ACC112 (cell line): ENCODE results near the gene SLC15A1.

Experiments
- H2AFZ ChIP-seq: fragments of 200-600 bp; sonication (generic); one replicate; pipeline ENCODE4 v1.6.0; 2017; ENCODE audit warnings: antibody characterized with exemption, low read length; ENCODE audit not compliant: unreplicated experiment
- H3K27ac ChIP-seq: fragments of 200-600 bp; sonication (generic); 2 replicates; pipeline ENCODE4 v1.5.1; 2014; ENCODE audit warnings: low read depth, mild to moderate bottlenecking, antibody characterized with exemption, low read length, moderate library complexity
- H3K27me3 ChIP-seq: fragments of 200-600 bp; sonication (generic); 2 replicates; pipeline ENCODE4 v1.6.1; 2014; ENCODE audit warnings: mild to moderate bottlenecking, antibody characterized with exemption, low read length, moderate library complexity, mixed read lengths; ENCODE audit not compliant: insufficient read depth
- H3K36me3 ChIP-seq: fragments of 200-600 bp; sonication (generic); 2 replicates; pipeline ENCODE4 v1.6.1; 2016; ENCODE audit warnings: mild to moderate bottlenecking, antibody characterized with exemption, low read length, moderate library complexity, mixed read lengths; ENCODE audit not compliant: insufficient read depth
- H3K4me1 ChIP-seq: fragments of 200-600 bp; sonication (generic); one replicate; pipeline ENCODE4 v1.6.1; 2016; ENCODE audit warnings: low read length, mixed read lengths; ENCODE audit not compliant: insufficient read depth, unreplicated experiment, control insufficient read depth
- H3K4me3 ChIP-seq: fragments of 200-600 bp; sonication (generic); 2 replicates; pipeline ENCODE4 v1.5.1; 2014; ENCODE audit warnings: mild to moderate bottlenecking, low read depth, low read length
- H3K79me2 ChIP-seq: fragments of 200-600 bp; sonication (generic); one replicate; pipeline ENCODE4 v1.6.0; 2016; ENCODE audit warnings: low read length; ENCODE audit not compliant: control insufficient read depth, unreplicated experiment, insufficient read depth

Gene SLC15A1

DNA sequence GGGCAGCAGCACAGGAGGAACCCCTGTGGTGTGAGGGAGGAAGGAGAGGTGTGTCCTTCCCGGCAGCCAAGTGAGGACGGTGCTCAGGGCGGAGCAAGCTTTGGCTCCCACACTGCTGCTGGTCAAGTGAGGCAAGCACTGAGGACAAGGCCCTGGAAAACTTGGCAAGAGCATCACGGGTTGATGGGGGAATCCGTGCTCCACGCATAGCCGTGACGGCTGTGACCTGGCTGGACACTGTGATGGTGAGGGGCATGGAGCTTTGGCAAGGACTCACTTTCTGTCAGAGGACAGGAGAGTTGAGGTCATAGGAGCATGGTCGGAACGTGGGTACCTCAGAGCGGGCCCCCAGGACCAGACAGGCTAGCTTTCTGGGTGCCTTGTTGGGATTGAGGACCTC, 29.0 kb upstream of the SLC15A1 start:
- Histone ChIP-seq H2AFZ (no peak overlapping the region), H3K79me2 (no peaks in the 10 kb centered on the region), H3K4me3 (no peak overlapping the region), H3K27me3 (no peaks in the 10 kb centered on the region; the same call in none of the 2 replicates), H3K4me1 (peaks cover 7% of the 10 kb centered on the region), H3K27ac (no peak overlapping the region), H3K36me3 (no peaks in the 10 kb centered on the region)

DNA sequence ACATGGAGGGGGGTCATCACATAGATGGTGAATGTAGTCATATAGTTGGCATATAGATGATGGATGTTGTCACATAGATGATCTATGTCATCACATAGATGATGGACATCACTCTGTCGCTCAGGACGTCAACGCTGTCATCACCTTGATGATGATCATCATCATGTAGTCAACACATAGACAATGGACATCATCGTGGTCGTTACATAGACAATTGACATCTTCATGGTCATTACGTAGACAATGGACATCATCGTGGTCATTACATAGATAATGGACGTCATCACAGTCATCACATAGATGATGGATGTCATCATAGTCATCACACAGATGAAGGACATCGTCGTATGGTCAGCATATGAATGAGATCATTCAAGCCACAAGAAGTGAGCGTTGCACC, 28.6 kb upstream of the SLC15A1 start:
- Histone ChIP-seq H3K4me3 (no peak overlapping the region), H3K27ac (no peak overlapping the region), H3K36me3 (no peaks in the 10 kb centered on the region), H2AFZ (no peak overlapping the region), H3K4me1 (peaks cover 9% of the 10 kb centered on the region), H3K79me2 (no peaks in the 10 kb centered on the region), H3K27me3 (no peaks in the 10 kb centered on the region; the same call in none of the 2 replicates)

DNA sequence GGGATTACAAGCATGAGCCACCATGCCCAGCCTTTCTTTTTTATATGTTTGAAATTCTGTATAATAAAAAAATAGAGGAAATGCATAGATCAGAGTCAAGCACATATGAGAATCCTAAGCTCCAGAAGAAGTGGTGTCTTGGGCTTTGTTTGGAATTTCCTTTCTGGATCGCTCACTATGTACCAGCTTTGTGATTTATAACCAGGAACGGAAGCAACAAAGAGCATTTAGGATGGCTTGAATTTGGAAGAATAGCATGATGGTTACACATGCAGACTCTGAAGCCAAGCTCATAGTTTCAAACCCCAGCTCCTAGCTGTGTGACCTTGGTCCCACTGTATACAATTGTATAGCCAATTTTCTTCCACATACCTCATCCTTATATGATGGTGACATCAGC, 28.0 kb upstream of the SLC15A1 start:
- Histone ChIP-seq H2AFZ (no peak overlapping the region), H3K4me3 (no peak overlapping the region), H3K79me2 (no peaks in the 10 kb centered on the region), H3K36me3 (no peaks in the 10 kb centered on the region), H3K27me3 (no peaks in the 10 kb centered on the region; the same call in 1 of the 2 replicates), H3K27ac (no peak overlapping the region), H3K4me1 (peaks cover 12% of the 10 kb centered on the region)

DNA sequence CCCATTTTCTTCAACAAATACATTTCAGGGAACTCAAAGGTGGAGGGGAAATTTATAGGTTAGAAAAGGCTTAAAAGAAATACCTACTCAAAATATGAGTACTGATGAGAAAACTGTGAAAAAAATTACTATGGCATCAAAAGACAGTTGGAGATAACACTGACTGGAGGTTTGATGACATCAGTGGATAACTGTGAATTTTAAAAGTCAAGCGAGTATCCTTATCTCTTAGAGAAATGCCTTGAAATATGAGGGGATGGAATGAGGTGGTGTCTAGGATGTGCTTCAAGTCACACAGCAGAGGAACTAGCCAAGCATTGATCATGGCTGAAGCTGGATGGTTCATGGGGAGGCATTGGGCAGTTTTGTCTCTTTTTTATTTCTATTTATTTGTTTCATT, 27.2 kb upstream of the SLC15A1 start:
- Histone ChIP-seq H3K36me3 (no peaks in the 10 kb centered on the region), H3K27ac (no peak overlapping the region), H3K4me1 (peaks cover 12% of the 10 kb centered on the region), H3K27me3 (no peaks in the 10 kb centered on the region; the same call in 1 of the 2 replicates), H3K79me2 (no peaks in the 10 kb centered on the region), H3K4me3 (no peak overlapping the region), H2AFZ (no peak overlapping the region)

DNA sequence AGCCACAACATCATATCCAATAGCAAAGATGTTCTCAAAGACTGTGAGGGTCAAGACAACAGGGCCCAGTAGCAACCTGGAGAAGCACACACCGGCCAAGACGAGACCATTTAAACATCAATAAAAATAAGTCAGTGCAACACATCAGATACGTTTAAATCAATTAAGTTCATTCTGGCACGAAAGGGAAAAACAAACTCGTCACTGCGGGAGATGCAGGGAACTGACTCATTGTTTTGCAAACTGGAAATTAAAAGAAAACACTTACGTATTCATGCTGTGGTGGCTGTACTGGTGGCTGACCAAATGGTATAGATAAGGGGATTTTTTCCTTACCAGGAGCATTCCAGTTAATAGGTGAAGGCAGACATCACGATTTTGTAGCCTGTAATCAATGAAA, 26.3 kb upstream of the SLC15A1 start:
- Histone ChIP-seq H2AFZ (no peak overlapping the region), H3K4me1 (peaks cover 12% of the 10 kb centered on the region), H3K36me3 (no peaks in the 10 kb centered on the region), H3K27ac (no peak overlapping the region), H3K79me2 (no peaks in the 10 kb centered on the region), H3K27me3 (no peaks in the 10 kb centered on the region; the same call in 1 of the 2 replicates), H3K4me3 (no peak overlapping the region)

DNA sequence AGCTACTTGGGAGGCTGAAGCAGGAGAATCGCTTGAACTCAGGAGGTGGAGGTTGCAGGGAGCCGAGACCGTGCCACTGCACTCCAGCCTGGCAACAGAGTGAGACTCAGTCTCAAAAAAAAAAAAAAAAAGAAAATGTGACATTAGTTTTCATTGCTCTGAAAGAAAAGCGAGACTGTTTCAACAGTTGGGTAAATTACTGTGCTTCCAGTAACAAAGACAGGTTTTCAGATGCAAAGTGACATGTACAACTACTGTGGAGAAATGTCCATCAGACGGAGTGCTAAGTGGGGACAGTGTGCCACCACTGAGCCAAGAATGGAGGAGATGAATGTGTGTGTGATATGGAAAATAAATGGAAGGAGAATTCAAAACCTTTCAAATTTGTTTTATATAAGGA, 24.2 kb upstream of the SLC15A1 start:
- Histone ChIP-seq H3K79me2 (no peaks in the 10 kb centered on the region), H3K36me3 (no peaks in the 10 kb centered on the region), H2AFZ (no peak overlapping the region), H3K4me3 (no peak overlapping the region), H3K4me1 (peaks cover 6% of the 10 kb centered on the region), H3K27me3 (no peaks in the 10 kb centered on the region; the same call in 1 of the 2 replicates), H3K27ac (no peak overlapping the region)

DNA sequence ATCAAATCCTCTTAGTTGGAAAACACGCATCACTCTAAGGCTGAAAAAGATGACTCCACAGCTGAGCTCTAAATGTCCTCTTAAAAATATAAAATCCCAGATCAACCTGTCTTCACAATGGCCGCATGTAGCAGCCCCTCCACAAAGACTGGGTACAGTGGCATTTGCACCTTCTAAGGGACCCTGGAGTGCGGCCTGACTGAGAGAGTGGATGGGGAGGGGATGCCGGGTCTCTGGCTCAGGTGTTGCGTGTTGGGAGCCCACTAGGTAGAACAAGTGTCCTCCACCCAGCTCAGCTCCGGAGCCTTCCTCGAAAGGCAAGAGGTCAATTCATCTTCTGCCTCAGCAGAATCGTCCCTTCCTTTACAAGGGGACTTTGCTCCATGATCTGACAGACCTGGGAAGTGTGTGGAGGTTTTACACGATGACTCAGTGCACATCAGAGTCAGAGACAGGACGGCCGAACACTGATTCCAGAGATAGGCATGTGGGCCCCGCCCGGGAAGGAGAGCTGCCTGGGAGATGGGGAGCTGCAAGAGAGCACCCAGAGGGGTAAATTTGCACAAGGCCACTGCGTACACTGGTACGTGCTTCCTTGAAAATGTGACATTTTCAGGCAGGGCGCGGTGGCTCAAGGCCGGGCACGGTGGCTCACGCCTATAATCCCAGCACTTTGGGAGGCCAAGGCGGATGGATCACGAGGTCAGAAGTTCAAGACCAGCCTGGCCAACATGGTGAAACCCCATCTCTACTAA, 23.5 kb upstream of the SLC15A1 start:
- Histone ChIP-seq H3K27ac (no peak overlapping the region), H3K4me1 (peaks cover 6% of the 10 kb centered on the region), H3K27me3 (no peaks in the 10 kb centered on the region), H3K4me3 (no peak overlapping the region), H3K79me2 (no peaks in the 10 kb centered on the region), H2AFZ (no peak overlapping the region), H3K36me3 (no peaks in the 10 kb centered on the region)

DNA sequence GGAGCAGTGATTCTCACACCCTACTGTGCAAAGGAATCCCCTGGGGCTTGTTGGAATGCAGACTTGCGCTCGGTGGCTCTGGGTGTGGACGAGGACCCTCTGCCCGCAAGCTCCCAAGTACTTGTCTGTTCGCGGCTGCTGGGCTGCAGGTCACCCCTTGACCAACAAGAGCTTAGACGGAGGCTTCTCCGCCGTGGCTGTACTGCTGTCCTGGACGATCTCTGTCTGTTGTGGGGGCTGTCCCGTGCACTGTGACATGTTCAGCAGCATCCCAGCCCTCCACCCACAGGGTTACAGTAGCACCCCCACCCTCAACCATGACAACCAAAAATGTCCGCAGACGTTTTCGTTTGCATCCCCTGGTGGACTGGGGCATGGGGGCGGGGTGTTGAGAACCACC, 22.9 kb upstream of the SLC15A1 start:
- H3K36me3 ChIP-seq, result no peaks in the 10 kb centered on the region
- no peaks in the 10 kb centered on the region for H3K79me2 ChIP-seq
- H3K27ac ChIP-seq, result no peak overlapping the region
- H2AFZ ChIP-seq, result no peak overlapping the region
- peaks cover 6% of the 10 kb centered on the region for H3K4me1 ChIP-seq
- H3K27me3 ChIP-seq, result no peaks in the 10 kb centered on the region
- no peak overlapping the region for H3K4me3 ChIP-seq

DNA sequence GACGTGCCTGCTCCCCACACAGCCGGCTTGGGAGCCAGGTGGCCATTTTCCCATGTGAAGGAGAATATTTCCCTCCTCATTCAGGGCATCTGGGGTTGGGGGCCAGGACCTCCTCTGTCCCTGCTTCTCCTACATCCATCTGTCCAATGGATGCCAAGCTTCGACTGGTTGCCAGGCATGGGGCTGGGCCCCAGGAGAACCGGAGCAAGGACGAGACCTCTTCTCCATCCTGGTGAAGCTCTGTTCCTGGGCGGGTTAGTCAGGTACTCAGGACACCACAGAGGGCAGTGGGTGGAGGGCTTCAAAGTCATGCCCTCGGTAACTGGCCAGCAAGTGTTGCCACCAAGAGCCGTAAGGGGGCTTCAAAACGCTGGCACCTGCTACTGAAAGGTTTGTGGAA, 22.3 kb upstream of the SLC15A1 start:
- Histone ChIP-seq H3K4me3 (no peak overlapping the region), H3K36me3 (no peaks in the 10 kb centered on the region), H3K27me3 (peaks cover 2% of the 10 kb centered on the region; the same call in 1 of the 2 replicates), H2AFZ (no peak overlapping the region), H3K79me2 (no peaks in the 10 kb centered on the region), H3K4me1 (peaks cover 6% of the 10 kb centered on the region), H3K27ac (no peak overlapping the region)

DNA sequence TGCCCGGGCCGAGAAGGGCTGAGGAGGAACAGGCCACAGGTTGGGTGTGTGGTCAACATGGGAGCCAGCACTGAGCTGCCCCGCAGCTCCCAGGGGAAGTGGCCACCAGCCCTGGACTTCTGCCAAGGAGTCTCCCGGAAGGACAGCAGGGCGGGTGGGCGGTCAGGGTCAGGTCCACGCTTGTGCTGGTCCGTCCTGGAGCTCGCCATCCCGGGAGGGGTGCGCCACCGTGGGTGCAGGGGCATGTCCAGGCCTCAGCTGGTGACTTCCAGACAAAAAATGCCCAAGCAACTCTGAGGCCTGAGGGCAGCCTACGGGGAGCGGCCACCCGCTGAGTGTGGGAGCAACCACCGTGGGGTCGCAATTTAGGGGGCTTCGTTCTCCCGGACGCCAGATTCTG, 21.4 kb upstream of the SLC15A1 start:
- H2AFZ ChIP-seq, result no peak overlapping the region
- no peaks in the 10 kb centered on the region for H3K36me3 ChIP-seq
- peaks cover 11% of the 10 kb centered on the region; the same call in 1 of the 2 replicates for H3K27me3 ChIP-seq
- H3K4me1 ChIP-seq, result peaks cover 6% of the 10 kb centered on the region
- H3K4me3 ChIP-seq, result no peak overlapping the region
- H3K27ac ChIP-seq, result no peak overlapping the region
- H3K79me2 ChIP-seq, result no peaks in the 10 kb centered on the region

DNA sequence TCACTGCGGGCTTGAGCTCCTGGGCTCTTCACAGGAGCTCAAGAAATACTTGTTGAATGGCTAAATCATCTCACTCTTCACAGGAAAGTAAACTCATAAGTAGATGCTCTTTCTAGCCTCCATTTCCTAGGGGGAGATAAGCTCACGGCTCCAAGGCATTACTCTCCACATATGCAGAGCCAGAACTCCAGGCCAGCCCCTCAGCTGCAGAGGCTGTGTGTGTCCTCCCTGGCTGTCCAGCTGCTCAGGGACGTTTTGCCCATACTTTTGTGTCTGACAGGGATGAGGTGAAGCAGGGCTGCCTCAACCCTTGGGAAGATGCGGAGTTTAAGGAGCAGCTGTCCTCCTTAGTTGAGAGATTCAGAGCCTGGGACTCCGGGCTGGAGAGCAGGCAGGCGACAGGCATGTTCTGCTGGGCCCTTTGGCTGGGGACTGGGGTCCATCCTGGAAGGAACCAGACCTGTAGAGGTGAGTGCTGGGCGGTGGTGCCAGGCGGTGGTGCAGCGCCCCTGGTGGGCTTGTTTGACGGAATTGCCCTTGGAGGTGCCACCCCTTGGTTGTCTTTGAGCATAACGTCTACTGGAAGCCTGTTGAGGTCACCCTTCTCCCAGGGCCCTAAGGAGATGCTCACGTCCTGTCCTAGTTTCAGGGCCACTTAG, 20.5 kb upstream of the SLC15A1 start:
- peaks cover 6% of the 10 kb centered on the region for H3K4me1 ChIP-seq
- no peak overlapping the region for H3K27ac ChIP-seq
- H3K36me3 ChIP-seq, result no peaks in the 10 kb centered on the region
- no peaks in the 10 kb centered on the region for H3K79me2 ChIP-seq
- peaks cover 15% of the 10 kb centered on the region; the same call in 1 of the 2 replicates for H3K27me3 ChIP-seq
- no peak overlapping the region for H3K4me3 ChIP-seq
- no peak overlapping the region for H2AFZ ChIP-seq
